HL-60 (cell line): Measurements from ENCODE around the gene E2F3.

Experiments
- DNase-seq, 2 experiments: peaks; one replicate each; pipeline ENCODE4 v3.0.0-alpha.2; 2010 to 2020; ENCODE audit warnings: low read depth in 1 of 2, low spot score in 1 of 2
- H3K27ac ChIP-seq: fragments of 250-450 bp; sonication (Bioruptor Pico); replicated peaks from 2 replicates; pipeline ENCODE4 v1.5.1; 2020; ENCODE audit warnings: mild to moderate bottlenecking, moderate library complexity
- H3K27me3 ChIP-seq: fragments of 250-450 bp; sonication (Bioruptor Pico); 2 replicates; pipeline ENCODE4 v1.5.1; 2021; ENCODE audit warnings: mild to moderate bottlenecking, moderate library complexity; ENCODE audit not compliant: insufficient read depth, poor library complexity, severe bottlenecking
- H3K4me3 ChIP-seq: replicated peaks from 2 replicates; pipeline ENCODE4 v1.5.1; 2011; ENCODE audit warnings: mild to moderate bottlenecking, control low read depth, low read length; ENCODE audit not compliant: insufficient read depth
- CTCF ChIP-seq: IDR thresholded peaks from one replicate; pipeline ENCODE4 v1.5.1; 2011; ENCODE audit warnings: low read length, control low read depth, inconsistent platforms; ENCODE audit not compliant: insufficient read depth
- GABPA ChIP-seq: IDR thresholded peaks from 2 replicates; pipeline ENCODE4 v1.6.1; 2012; ENCODE audit warnings: low read depth
- POLR2AphosphoS5 ChIP-seq: IDR thresholded peaks from 2 replicates; pipeline ENCODE4 v1.6.1; 2012; ENCODE audit warnings: low read depth
- REST ChIP-seq: IDR thresholded peaks from 2 replicates; pipeline ENCODE4 v1.6.1; 2012; ENCODE audit warnings: low read depth; ENCODE audit not compliant: insufficient replicate concordance
- SPI1 ChIP-seq: IDR thresholded peaks from 2 replicates; pipeline ENCODE4 v1.6.1; 2012; ENCODE audit warnings: low read depth, mild to moderate bottlenecking, borderline replicate concordance

E2F3 gene

GRCh38 chr6:20437639-20438038, 36.0 kb downstream of the E2F3 start:
- no peak for TF ChIP-seq REST
- TF ChIP-seq CTCF: no peak
- TF ChIP-seq POLR2AphosphoS5: no peak
- no peak for TF ChIP-seq GABPA
- no peak for TF ChIP-seq SPI1
- H3K27ac ChIP-seq: no peak overlapping the region
- no peaks in the 10 kb centered on the region for H3K27me3 ChIP-seq
- no peak overlapping the region for H3K4me3 ChIP-seq
- no peak for DNase-seq

GRCh38 chr6:20438462-20439070, 36.9 kb downstream of the E2F3 start:
- H3K27ac ChIP-seq: no peak overlapping the region
- TF ChIP-seq POLR2AphosphoS5 (no peak), GABPA (no peak), SPI1 (no peak), CTCF (no peak), REST (no peak)
- no peaks in the 10 kb centered on the region for H3K27me3 ChIP-seq
- DNase-seq: no peak
- H3K4me3 ChIP-seq: no peak overlapping the region

DNA sequence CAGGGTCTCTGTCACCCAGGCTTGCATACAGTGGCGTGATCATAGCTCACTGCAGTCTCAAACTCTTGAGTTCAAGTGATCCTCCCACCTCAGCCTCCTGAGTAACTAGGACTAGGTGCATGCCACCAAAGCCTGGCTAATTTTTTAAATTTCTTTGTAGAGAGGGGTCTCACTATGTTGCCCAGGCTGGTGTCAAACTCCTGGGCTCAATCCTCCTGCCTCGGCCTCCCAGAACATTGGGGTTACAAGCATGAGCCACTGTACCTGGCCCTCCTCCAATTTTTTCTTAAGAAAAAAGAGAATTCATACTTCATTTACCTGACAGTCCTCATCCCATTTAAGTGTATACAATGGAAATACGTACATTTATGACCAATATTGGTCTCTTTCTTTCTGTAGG, 37.9 kb downstream of the E2F3 start:
- H3K27me3 ChIP-seq: no peaks in the 10 kb centered on the region
- no peak overlapping the region for H3K27ac ChIP-seq
- DNase-seq: no peak
- H3K4me3 ChIP-seq: no peak overlapping the region
- TF ChIP-seq POLR2AphosphoS5 (no peak), REST (no peak), GABPA (no peak), CTCF (no peak), SPI1 (no peak)
